Epithelial cell of proximal tubule (primary cell): ENCODE results near the gene RAD51AP1. TPM values are rescaled to one million over a fixed set of nuclear protein-coding genes. Genes with fewer than 3 reads are reported as not detected.

Experiments
- DNase-seq: peaks from one replicate; pipeline ENCODE4 v3.0.0-alpha.2; 2011; ENCODE audit warnings: low read depth
- H3K4me3 ChIP-seq: 2 replicates; pipeline ENCODE4 v1.5.1; 2011; ENCODE audit warnings: low read depth, mild to moderate bottlenecking, low read length
- total RNA-seq: library from RNA; depleted of rRNA; stranded (reverse); fragments of >200 nt; gene quantifications from 2 replicates; pipeline ENCODE4 v1.2.3, GENCODE V29; 2015
- TF ChIP-seq, protein P1 (sequence below): conservative IDR thresholded peaks from 2 replicates; pipeline ENCODE4 v1.5.1; 2012; ENCODE audit warnings: low read depth, mild to moderate bottlenecking, low read length

Gene RAD51AP1
- total RNA-seq, 1 donor from 2014 or later = 62.7 TPM

DNA sequence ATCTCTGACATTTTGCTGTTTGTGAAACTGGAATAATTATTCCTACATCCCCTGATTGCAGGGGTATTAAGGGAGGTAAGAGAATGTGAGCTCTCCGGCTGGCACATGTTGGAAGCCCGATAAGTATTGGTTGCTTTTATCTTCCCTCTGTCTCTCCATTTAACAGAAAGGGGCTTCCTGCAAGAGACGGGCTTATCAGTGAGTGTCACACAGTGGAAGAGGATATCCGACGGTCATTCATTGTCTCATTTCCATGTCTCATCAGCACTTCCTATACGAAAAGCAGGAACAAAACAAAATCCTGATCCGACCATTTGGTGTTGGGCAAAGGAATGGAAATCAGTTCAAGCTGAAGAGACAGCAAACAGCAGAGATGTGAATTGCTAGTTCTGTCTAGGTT is 34.0 kb downstream of the RAD51AP1 start:
- TF ChIP-seq, protein P1, sequence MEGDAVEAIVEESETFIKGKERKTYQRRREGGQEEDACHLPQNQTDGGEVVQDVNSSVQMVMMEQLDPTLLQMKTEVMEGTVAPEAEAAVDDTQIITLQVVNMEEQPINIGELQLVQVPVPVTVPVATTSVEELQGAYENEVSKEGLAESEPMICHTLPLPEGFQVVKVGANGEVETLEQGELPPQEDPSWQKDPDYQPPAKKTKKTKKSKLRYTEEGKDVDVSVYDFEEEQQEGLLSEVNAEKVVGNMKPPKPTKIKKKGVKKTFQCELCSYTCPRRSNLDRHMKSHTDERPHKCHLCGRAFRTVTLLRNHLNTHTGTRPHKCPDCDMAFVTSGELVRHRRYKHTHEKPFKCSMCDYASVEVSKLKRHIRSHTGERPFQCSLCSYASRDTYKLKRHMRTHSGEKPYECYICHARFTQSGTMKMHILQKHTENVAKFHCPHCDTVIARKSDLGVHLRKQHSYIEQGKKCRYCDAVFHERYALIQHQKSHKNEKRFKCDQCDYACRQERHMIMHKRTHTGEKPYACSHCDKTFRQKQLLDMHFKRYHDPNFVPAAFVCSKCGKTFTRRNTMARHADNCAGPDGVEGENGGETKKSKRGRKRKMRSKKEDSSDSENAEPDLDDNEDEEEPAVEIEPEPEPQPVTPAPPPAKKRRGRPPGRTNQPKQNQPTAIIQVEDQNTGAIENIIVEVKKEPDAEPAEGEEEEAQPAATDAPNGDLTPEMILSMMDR = no peak
- no peak overlapping the region for H3K4me3 ChIP-seq
- no peak for DNase-seq

DNA sequence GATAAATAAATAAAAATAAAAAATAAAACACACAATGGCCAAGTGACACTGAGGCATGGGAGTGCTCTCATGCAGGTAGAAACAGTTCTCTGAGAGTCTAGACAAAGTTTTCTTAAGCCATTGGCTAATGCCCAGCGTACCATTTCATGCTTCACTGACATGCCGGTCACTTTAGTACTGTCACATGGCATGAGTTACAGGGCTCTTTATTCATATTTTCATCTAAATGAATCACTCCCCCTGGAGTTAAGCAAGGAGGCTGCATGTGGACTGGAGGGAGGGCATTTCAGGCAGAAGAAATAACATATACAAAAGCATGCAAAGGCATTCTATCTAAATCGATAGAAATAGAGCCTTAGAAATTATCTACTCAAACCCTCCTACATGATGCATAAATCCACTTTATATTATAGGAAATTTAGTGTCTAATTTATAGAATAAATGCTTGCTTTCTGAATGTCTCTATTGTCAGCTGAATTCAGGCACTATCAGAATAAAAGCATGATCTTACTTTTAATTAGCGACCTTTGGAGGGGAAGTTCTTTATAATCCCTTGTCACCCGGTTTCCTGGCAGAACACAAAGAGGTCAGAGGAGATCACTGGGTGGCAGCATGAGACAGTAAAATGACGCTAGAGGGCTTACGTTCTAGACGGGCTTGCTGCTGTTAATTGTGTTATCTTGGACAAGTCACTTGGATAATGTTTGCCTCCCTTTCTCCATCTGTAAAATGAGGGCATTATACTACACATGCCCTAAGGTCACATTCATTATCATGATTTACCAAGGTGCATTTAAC is 40.8 kb downstream of the RAD51AP1 start:
- no peak for DNase-seq
- H3K4me3 ChIP-seq = no peak overlapping the region
- TF ChIP-seq, protein P1 = peak; percentile 23

DNA sequence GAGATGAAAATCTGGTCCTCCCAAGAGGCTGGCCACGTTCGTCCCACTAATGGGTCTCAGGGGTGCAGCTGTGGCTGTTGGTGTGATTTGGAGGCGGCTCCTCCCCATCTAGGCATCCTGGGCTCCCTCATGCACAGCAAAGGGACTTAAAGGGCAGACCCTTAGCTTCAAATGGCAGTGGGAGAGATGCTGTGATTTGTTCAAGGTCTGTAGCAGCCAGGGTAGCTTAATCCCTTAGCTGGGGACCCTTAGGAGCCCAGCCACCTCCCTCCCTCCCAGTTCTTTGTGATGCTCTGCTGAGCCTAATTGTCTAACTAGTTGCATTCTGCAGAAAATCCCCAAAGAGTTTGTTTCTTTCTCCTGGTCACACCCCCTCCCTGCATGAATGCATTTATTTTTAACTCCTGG is 41.6 kb downstream of the RAD51AP1 start:
- no peak overlapping the region for H3K4me3 ChIP-seq
- TF ChIP-seq, protein P1 = no peak
- no peak for DNase-seq

DNA sequence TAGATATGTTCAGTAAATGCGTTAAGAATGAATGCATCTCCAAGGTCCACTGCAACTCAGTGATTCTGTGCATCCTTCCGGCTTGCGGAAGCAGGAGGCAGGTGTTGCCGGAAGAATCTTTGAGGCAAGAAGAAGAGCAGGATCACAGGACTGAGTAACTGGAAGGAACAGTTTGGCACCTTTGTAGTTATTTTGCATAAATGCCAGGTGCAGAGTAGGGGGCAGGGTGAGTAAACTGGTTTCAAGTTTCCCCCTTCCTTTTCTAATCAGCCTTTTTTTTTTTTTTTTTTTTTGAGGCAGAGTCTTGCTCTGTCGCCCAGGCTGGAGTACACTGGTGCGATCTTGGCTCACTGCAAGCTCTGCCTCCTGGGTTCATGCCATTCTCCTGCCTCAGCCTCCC is 45.6 kb downstream of the RAD51AP1 start:
- TF ChIP-seq, protein P1 = no peak
- H3K4me3 ChIP-seq = no peak overlapping the region
- no peak for DNase-seq

DNA sequence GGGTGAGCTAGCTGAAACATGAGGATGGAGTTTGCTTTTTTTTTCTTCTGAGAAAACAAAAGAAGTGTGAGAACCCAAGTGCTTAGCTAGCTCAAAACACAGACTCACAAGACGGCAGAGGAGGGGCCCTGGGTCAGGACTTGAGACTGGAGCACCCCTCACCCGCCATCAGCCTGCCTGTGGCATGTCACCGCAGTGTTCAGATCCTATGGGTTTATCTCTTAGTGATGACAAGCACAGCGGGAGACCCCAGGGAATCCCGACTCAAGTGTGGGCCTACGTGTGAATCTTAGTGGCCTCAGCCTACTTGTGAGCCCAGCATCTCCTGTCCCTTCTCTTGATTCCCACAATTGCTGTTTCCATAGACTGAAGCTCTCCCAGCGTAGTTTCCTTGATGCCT is 46.2 kb downstream of the RAD51AP1 start:
- no peak for DNase-seq
- no peak overlapping the region for H3K4me3 ChIP-seq
- TF ChIP-seq, protein P1 = no peak

DNA sequence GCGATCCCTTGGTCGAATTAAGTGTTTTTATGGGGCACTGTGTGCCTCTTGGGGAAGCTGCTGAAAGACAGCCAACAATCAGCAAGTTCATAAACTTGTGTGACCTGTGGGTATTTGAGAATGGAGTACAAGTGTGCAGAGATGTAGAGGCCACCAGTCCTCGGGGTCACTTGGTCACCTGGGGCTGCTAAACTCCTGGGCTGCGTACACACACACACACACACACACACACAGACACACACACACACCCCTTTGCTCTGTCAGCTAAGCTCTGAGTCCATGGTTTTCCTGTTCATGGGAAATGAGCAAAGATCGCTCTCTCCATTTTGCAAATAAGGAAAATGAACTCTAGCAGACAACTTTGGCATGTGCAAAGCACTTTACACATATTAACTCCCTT is 47.8 kb downstream of the RAD51AP1 start:
- no peak overlapping the region for H3K4me3 ChIP-seq
- DNase-seq = no peak
- TF ChIP-seq, protein P1 = no peak

DNA sequence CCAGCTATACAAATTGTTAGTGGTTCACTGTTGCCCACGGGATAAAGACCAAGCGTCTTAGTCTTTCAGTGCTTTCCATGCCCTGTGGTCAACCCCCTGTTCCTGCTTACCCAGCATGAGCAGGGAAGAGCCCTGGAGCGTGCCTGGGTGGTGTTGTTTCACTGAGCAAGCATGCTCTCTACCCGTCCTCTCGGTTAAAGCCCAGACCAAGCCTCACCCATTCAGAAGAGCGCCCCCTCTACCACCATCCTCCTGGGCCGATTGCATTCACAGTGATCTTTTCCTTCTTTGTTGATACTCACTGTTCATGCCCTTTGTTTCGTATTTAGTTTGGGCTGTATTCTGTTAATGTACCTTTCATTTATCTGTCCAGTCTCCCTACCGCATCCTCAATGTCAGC is 48.4 kb downstream of the RAD51AP1 start:
- no peak for DNase-seq
- no peak overlapping the region for H3K4me3 ChIP-seq
- TF ChIP-seq, protein P1 = no peak
